HCT116 (cell line): ENCODE measurements around the gene ZBTB16. TPM values are rescaled to one million over a fixed set of nuclear protein-coding genes. Genes with fewer than 3 reads are reported as not detected.

Experiments used
- ATAC-seq: fragments of 200-7000 bp; cut with Tn5 transposase; 2 replicates; pipeline ENCODE4 v1.9.1; 2020; ENCODE audit warnings: mild to moderate bottlenecking, moderate library complexity
- BruUV-seq: library from RNA; stranded (reverse); fragments of 400-500 nt; replicated peaks from 2 replicates; lab custom pipeline; 2021; lab: Mats Ljungman, UMichigan
- CTCF ChIA-PET: fragments of 300-600 bp; sonication (Branson Sonifier 250); formaldehyde crosslinking; loops from one replicate; lab custom pipeline; 2021; ENCODE audit warnings: antibody characterized with exemption; lab: Charles Lee
- POLR2A ChIA-PET: fragments of 300-600, 350-600 bp; sonication (Branson Sonifier 250); formaldehyde crosslinking; loops from one replicate; lab custom pipeline; 2021; ENCODE audit warnings: antibody characterized with exemption; lab: Charles Lee
- RAD21 ChIA-PET, 2 experiments: fragments of 300-600 bp; sonication (Branson Sonifier 250); formaldehyde crosslinking; loops; one replicate each; lab custom pipeline; 2023; ENCODE audit warnings: low total read pairs in 2 of 2; ENCODE audit not compliant: uncharacterized antibody in 2 of 2, unreplicated experiment in 2 of 2, low non-redundant PET in 1 of 2; lab: Charles Lee
- DNase-seq: peaks from one replicate; pipeline ENCODE4 v3.0.0-alpha.2; 2010; ENCODE audit warnings: low read depth, low spot score
- H2AFZ ChIP-seq: fragments of 200-600 bp; shearing (Covaris generic), sonication (generic); 2 replicates; pipeline ENCODE4 v1.6.1; 2017; ENCODE audit warnings: low read depth, mixed run types, mixed read lengths, antibody characterized with exemption, low read length; ENCODE audit not compliant: poor library complexity, severe bottlenecking
- H3K27ac ChIP-seq: 2 replicates; pipeline ENCODE4 v1.5.1; 2012; ENCODE audit warnings: low read depth, low read length
- H3K27me3 ChIP-seq: fragments of 200-600 bp; sonication (generic); 2 replicates; pipeline ENCODE4 v1.6.1; 2016; ENCODE audit warnings: mixed run types, low read length, mixed read lengths; ENCODE audit not compliant: insufficient read depth
- H3K36me3 ChIP-seq, 2 experiments: fragments of 200-500 bp in 1 of 2; fragments of 200-600 bp in 1 of 2; sonication (Bioruptor generic) in 1 of 2; sonication (generic) in 1 of 2; 2 replicates each; pipeline versions ENCODE4 v1.5.1 to v1.6.1; 2014 to 2016; ENCODE audit warnings: low read length in 2 of 2, inconsistent platforms in 1 of 2, mixed read lengths in 1 of 2, mixed run types in 1 of 2; ENCODE audit not compliant: insufficient read depth in 2 of 2, control insufficient read depth in 1 of 2
- H3K4me1 ChIP-seq, 2 experiments: fragments of 200-600 bp in 1 of 2; sonication (generic) in 1 of 2; 2 replicates each; pipeline versions ENCODE4 v1.5.1 to v1.6.1; 2012 to 2017; ENCODE audit warnings: low read length in 2 of 2, inconsistent platforms in 1 of 2, mild to moderate bottlenecking in 1 of 2, mixed read lengths in 1 of 2, mixed run types in 1 of 2, moderate library complexity in 1 of 2; ENCODE audit not compliant: insufficient read depth in 2 of 2, control insufficient read depth in 1 of 2
- H3K4me2 ChIP-seq: fragments of 200-600 bp; sonication (generic); 2 replicates; pipeline ENCODE4 v1.6.1; 2017; ENCODE audit warnings: mixed run types, low read length, mixed read lengths
- H3K4me3 ChIP-seq, 2 experiments: fragments of 200-600 bp in 1 of 2; sonication (generic) in 1 of 2; replicated peaks in 1 of 2; 2 replicates each; pipeline ENCODE4 v1.5.1; 2011 to 2016; ENCODE audit warnings: low read length in 2 of 2, control low read depth in 1 of 2, low read depth in 1 of 2, mild to moderate bottlenecking in 1 of 2, mixed read lengths in 1 of 2, mixed run types in 1 of 2
- H3K79me2 ChIP-seq: fragments of 200-600 bp; sonication (generic); 2 replicates; pipeline ENCODE4 v1.6.1; 2017; ENCODE audit warnings: mild to moderate bottlenecking, mixed run types, low read length, moderate library complexity, mixed read lengths; ENCODE audit not compliant: insufficient read depth
- H3K9ac ChIP-seq: fragments of 200-600 bp; sonication (generic); 2 replicates; pipeline ENCODE4 v1.6.1; 2016; ENCODE audit warnings: low read length, mixed read lengths
- H3K9me2 ChIP-seq: fragments of 200-600 bp; sonication (generic), shearing (Covaris generic); 2 replicates; pipeline ENCODE4 v1.6.1; 2017; ENCODE audit warnings: mixed run types, mild to moderate bottlenecking, moderate library complexity; ENCODE audit not compliant: insufficient read depth
- H3K9me3 ChIP-seq, 2 experiments: fragments of 200-500 bp in 1 of 2; fragments of 200-600 bp in 1 of 2; sonication (Bioruptor generic) in 1 of 2; sonication (generic) in 1 of 2; 2 replicates each; pipeline ENCODE4 v1.6.1; 2014 to 2017; ENCODE audit warnings: low read length in 2 of 2, mixed read lengths in 2 of 2, inconsistent platforms in 1 of 2, low read depth in 1 of 2, mild to moderate bottlenecking in 1 of 2, mixed run types in 1 of 2, moderate library complexity in 1 of 2; ENCODE audit not compliant: control insufficient read depth in 1 of 2, insufficient read depth in 1 of 2
- H4K20me1 ChIP-seq: fragments of 200-600 bp; sonication (generic), shearing (Covaris generic); 2 replicates; pipeline ENCODE4 v1.6.1; 2017; ENCODE audit warnings: mixed run types, mild to moderate bottlenecking, moderate library complexity; ENCODE audit not compliant: insufficient read depth
- CBX3 ChIP-seq: IDR thresholded peaks from 2 replicates; pipeline ENCODE4 v1.6.1; 2012; ENCODE audit warnings: low read depth
- CTCF ChIP-seq, 3 experiments: fragments of 200-600 bp in 1 of 3; sonication (generic) in 1 of 3; IDR thresholded peaks in 2 of 3; conservative IDR thresholded peaks in 1 of 3; 2 replicates each; pipeline ENCODE4 v1.5.1; 2012 to 2017; ENCODE audit warnings: low read depth in 2 of 3, low read length in 2 of 3, antibody characterized with exemption in 1 of 3, borderline replicate concordance in 1 of 3, control low read depth in 1 of 3, mild to moderate bottlenecking in 1 of 3, mixed read lengths in 1 of 3, mixed run types in 1 of 3, moderate library complexity in 1 of 3; ENCODE audit not compliant: insufficient read depth in 1 of 3
- ELF1 ChIP-seq: IDR thresholded peaks from 2 replicates; pipeline ENCODE4 v1.6.1; 2012; ENCODE audit warnings: low read depth, borderline replicate concordance
- FOSL1 ChIP-seq: IDR thresholded peaks from 2 replicates; pipeline ENCODE4 v1.6.1; 2012; ENCODE audit warnings: low read depth
- RAD21 ChIP-seq: IDR thresholded peaks from 2 replicates; pipeline ENCODE4 v1.6.1; 2012; ENCODE audit warnings: low read depth, mild to moderate bottlenecking
- SP1 ChIP-seq: IDR thresholded peaks from 2 replicates; pipeline ENCODE4 v1.6.1; 2012; ENCODE audit warnings: low read depth
- YY1 ChIP-seq: IDR thresholded peaks from 2 replicates; pipeline ENCODE4 v1.6.1; 2011; ENCODE audit warnings: low read length, low read depth, moderate library complexity, mild to moderate bottlenecking; ENCODE audit not compliant: insufficient replicate concordance; ENCODE audit errors: extremely low read depth
- ZNF274 ChIP-seq: fragments of 200-500 bp; sonication (Bioruptor generic); IDR thresholded peaks from 2 replicates; pipeline ENCODE4 v1.6.1; 2014; ENCODE audit warnings: mild to moderate bottlenecking, low read depth, low read length, inconsistent platforms
- intact Hi-C: fragments of 100-400 bp; cut with micrococcal nuclease; formaldehyde crosslinking; loops from 2 replicates; pipeline ENCODE4 v1.10.0; 2022
- total RNA-seq: library from RNA; stranded (reverse); gene quantifications from one replicate; pipeline ENCODE4 v1.2.1, GENCODE V29; 2021; ENCODE audit not compliant: unreplicated experiment

Gene ZBTB16
- total RNA-seq, 1 experiment from 2014 or later = 0.30 TPM

GRCh38 chr11:114279792-114280546 lies 220.5 kb downstream of the ZBTB16 start:
- Histone ChIP-seq H3K79me2 (no peaks in the 10 kb centered on the region), H3K9ac (no peak overlapping the region), H4K20me1 (no peaks in the 10 kb centered on the region), H3K27ac (no peak overlapping the region), H3K4me3 (no peak overlapping the region), H3K4me2 (no peak overlapping the region), H3K9me3 (no peaks in the 10 kb centered on the region), H3K4me1 (no peaks in the 10 kb centered on the region; a peak in 1 of 4 replicates), H2AFZ (no peak overlapping the region)
- peak; percentile 27 for ATAC-seq
- no peak for DNase-seq
- CTCF ChIA-PET = interaction anchor here (1.3 kb wide), 1 partner anchor 9 kb away, joined by 4 read pairs; no protein-coding TSS in a partner anchor
- BruUV-seq = no TSS peak
- RAD21 ChIA-PET = no interaction called here
- TF ChIP-seq YY1 (no peak), FOSL1 (no peak), SP1 (no peak), ZNF274 (no peak), CBX3 (no peak)
- TF ChIP-seq, all 23 proteins: peak for 0
- POLR2A ChIA-PET = no interaction called here
- peaks cover 7% of the 10 kb centered on the region for H3K27me3 ChIP-seq
- intact Hi-C loops = no loop called here
- H3K9me2 ChIP-seq = no peaks in the 10 kb centered on the region
- no peaks in the 10 kb centered on the region for H3K36me3 ChIP-seq

DNA sequence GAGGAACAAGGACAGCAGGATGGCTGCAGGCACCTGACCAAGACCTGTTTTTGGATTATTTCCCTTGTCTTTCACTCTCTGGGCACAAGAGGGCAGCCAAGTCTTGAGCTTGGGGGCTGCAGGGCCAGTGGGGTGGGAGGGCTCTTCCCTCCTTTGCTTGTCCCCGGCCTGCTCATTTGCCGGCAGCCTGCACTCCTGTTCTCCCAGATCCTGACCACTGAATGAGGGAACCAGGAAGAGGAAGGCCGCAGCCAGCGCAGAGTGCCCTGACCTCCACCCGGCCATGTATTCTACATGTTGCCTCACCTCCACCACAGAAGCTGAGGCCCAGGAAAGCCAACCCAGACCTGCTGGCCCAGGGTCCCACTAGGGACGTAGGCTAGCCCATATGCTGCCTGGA lies 221.2 kb downstream of the ZBTB16 start:
- Histone ChIP-seq H4K20me1 (no peaks in the 10 kb centered on the region), H3K9me2 (no peaks in the 10 kb centered on the region), H3K9me3 (no peaks in the 10 kb centered on the region), H3K79me2 (no peaks in the 10 kb centered on the region), H3K9ac (no peak overlapping the region), H3K4me2 (no peak overlapping the region), H3K36me3 (no peaks in the 10 kb centered on the region), H2AFZ (no peak overlapping the region), H3K4me3 (no peak overlapping the region), H3K27ac (no peak overlapping the region), H3K4me1 (peaks cover 5 to 6% of the 10 kb centered on the region in 2 experiments), H3K27me3 (peaks cover under 1% of the 10 kb centered on the region; the same call in 1 of the 2 replicates)
- no peak for TF ChIP-seq ELF1
- peak; percentile 35 to 53 (median 43); a peak in 4 of 6 replicates for TF ChIP-seq CTCF (IDR thresholded peaks at IDR 0.05 in 2 of 3, conservative IDR thresholded peaks at IDR 0.05 in 1 of 3; ENCODE audit: borderline replicate concordance in 1 of 3, insufficient read depth in 1 of 3, low read depth in 2 of 3, low read length in 2 of 3)
- peak; percentile 75 for TF ChIP-seq RAD21
- ChIA-PET POLR2A (no interaction called here), CTCF (interaction anchor here (0.7 to 1.3 kb wide), 3 partner anchors 8 to 15 kb away, joined by 3 to 4 read pairs (median 4); partner anchors contain the start of gene NNMT), RAD21 (interaction anchor here in 1 of 2 experiments (0.5 kb wide), 1 partner anchor 414 kb away, joined by 3 read pairs; no protein-coding TSS in a partner anchor)
- DNase-seq (peak; percentile 35), ATAC-seq (peak; percentile 87)
- no TSS peak for BruUV-seq
- intact Hi-C loops = no loop called here
